DMS153 treated with DMSO at 0.1 percent for 48 hours (cell line): Measurements from ENCODE around the gene GARIN5B.

Source experiments
- DNase-seq: peaks from one replicate; lab custom pipeline; 2025; ENCODE audit not compliant: unreplicated experiment; lab: John Stamatoyannopoulos, UW

The GARIN5B gene

GRCh38 chr19:55325172-55325571 is 37.9 kb downstream of the GARIN5B start, which contains the start of gene TMEM150B:
Gene TMEM150B, minus strand, starts transcription at chr19:55325341. Its CDS starts 4,305 bp downstream, at chr19:55321036.
- DNase-seq, result no peak

GRCh38 chr19:55324662-55325061 is 38.4 kb downstream of the GARIN5B start:
- DNase-seq, result no peak

GRCh38 chr19:55322204-55322885 is 40.7 kb downstream of the GARIN5B start:
- no peak for DNase-seq

- no peak for DNase-seq
These were observed 41.5 kb downstream of the GARIN5B start for GRCh38 chr19:55321466-55322137.

- DNase-seq, result no peak
These were observed 42.1 kb downstream of the GARIN5B start for GRCh38 chr19:55320844-55321419.

- DNase-seq, result no peak
These were observed 43.3 kb downstream of the GARIN5B start for GRCh38 chr19:55319785-55320184.

- DNase-seq, result no peak
These were observed 46.4 kb downstream of the GARIN5B start for GRCh38 chr19:55316646-55317045.

GRCh38 chr19:55315956-55316525 is 47.0 kb downstream of the GARIN5B start:
- no peak for DNase-seq

- DNase-seq, result no peak
These were observed 48.7 kb downstream of the GARIN5B start for GRCh38 chr19:55314396-55314795.

- DNase-seq, result no peak
These were observed 50.2 kb downstream of the GARIN5B start for GRCh38 chr19:55312621-55313512.

GRCh38 chr19:55311797-55312196 is 51.3 kb downstream of the GARIN5B start:
- no peak for DNase-seq

- no peak for DNase-seq
These were observed 51.7 kb downstream of the GARIN5B start for GRCh38 chr19:55311397-55311796.

GRCh38 chr19:55310498-55310897 is 52.6 kb downstream of the GARIN5B start:
- no peak for DNase-seq

- no peak for DNase-seq
These were observed 53.6 kb downstream of the GARIN5B start for GRCh38 chr19:55309448-55309847.

GRCh38 chr19:55308281-55308680 is 54.8 kb downstream of the GARIN5B start:
- DNase-seq, result no peak

- no peak for DNase-seq
These were observed 56.3 kb downstream of the GARIN5B start for GRCh38 chr19:55306712-55307111.

- no peak for DNase-seq
These were observed 57.0 kb downstream of the GARIN5B start for GRCh38 chr19:55305983-55306562.

GRCh38 chr19:55305491-55305890 is 57.6 kb downstream of the GARIN5B start:
- DNase-seq, result no peak

- no peak for DNase-seq
These were observed 58.1 kb downstream of the GARIN5B start for GRCh38 chr19:55304980-55305379.
